Activated naive CD4-positive, alpha-beta T cell treated with anti-CD3 and anti-CD28 coated beads, Interleukin-2, amount 50 U/mL, for 24 hours (primary cell): ENCODE data around the gene GAS2L2.

Experiments
- H3K27ac Mint-ChIP-seq: one replicate; pipeline ENCODE4 v1.8.0; 2021; ENCODE audit warnings: mild to moderate bottlenecking, mixed read lengths
- H3K27me3 Mint-ChIP-seq: one replicate; pipeline ENCODE4 v1.8.0; 2021; ENCODE audit warnings: mixed read lengths
- H3K36me3 Mint-ChIP-seq: one replicate; pipeline ENCODE4 v1.8.0; 2021; ENCODE audit warnings: mixed read lengths
- H3K4me1 Mint-ChIP-seq: one replicate; pipeline ENCODE4 v1.8.0; 2021; ENCODE audit warnings: mixed read lengths
- H3K4me3 Mint-ChIP-seq: one replicate; pipeline ENCODE4 v1.8.0; 2021; ENCODE audit warnings: mild to moderate bottlenecking, mixed read lengths
- H3K9me3 Mint-ChIP-seq: one replicate; pipeline ENCODE4 v1.8.0; 2021; ENCODE audit warnings: mixed read lengths

Gene GAS2L2

DNA sequence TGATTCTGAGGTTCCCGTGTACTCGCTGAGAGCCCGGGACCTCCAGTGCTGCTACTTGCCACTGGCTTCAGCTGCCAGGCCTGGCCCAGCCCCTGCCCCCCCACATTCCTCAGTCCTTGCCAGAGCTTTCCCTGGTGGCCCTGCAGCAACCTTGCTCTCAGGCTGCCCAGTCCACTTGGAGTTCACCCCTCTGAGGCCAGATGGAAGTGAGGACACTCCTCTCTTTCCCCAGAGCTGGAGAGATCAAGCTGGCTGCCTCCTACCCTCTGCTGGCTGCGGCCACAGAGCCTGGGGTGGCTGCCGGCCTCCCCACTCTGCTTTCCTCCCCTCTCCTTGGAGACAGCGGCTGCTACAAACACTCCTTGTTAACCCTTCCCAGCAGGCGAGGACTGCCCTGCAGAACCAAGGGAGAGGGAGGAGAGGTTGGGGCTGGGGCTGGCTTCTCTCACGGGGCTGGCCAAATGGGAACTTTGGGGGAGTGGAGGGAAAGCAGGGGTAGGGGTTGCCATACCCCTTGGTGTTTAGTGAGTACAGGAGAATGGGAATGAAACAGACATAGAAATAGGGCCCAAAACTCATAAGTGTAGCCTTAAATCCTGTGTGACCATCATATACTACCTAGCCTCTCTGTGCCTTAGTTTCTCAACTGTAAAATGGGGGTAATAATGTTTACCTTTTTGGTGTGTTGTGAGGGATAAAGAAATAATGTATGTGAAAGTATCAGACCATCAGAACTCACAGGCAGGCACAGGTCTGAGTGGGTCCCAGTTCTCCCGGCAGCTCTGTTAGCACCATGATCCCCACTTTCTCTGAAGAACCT, at the start of gene GAS2L2:
Gene GAS2L2 (minus strand): TSS at position 295 of the 820 bp plus-strand sequence. CDS start 389 bp downstream, outside the sequence.
- Mint-ChIP-seq H3K27me3 (peaks cover 22% of the 10 kb centered on the region), H3K27ac (no peak within 1 kb of the TSS), H3K36me3 (no peaks in the 10 kb centered on the region), H3K4me3 (no peak within 1 kb of the TSS), H3K4me1 (peaks cover 15% of the 10 kb centered on the region), H3K9me3 (no peaks in the 10 kb centered on the region)

DNA sequence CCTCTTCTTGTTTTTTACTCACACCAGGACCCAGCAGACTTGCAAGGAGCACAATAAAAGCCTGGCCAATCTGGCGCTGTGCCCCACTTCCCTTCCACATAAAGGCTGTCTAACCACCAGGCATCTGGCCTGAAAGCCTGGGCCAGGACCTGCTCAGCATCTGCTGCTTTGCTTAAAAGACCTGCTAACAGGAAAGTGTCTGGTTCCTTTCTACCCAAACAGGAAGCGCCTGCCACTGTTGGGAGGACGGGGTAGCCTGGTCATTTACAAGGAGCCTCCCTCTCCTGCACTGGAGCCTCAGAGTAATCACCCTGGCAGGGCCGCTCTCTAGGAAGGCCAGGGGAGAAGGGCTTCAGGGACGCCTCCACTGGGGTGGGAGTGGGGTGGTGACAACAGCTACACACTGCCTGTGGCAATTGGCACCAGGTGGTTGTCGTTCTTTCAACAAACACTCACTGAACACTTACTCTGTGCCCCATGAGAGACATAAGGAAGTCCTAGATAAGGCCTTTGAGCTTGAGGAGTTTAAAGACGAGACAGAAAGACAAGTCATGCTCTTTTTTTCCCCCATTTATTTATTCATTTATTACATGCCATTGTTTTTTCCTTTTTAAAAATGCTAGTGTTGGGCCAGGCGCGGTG, 48.7 kb upstream of the GAS2L2 start:
- Mint-ChIP-seq H3K27me3 (peaks cover 2% of the 10 kb centered on the region), H3K4me3 (peak overlapping the region; percentile 1), H3K9me3 (no peaks in the 10 kb centered on the region), H3K4me1 (peaks cover 50% of the 10 kb centered on the region), H3K27ac (peak overlapping the region; percentile 92), H3K36me3 (no peaks in the 10 kb centered on the region)

DNA sequence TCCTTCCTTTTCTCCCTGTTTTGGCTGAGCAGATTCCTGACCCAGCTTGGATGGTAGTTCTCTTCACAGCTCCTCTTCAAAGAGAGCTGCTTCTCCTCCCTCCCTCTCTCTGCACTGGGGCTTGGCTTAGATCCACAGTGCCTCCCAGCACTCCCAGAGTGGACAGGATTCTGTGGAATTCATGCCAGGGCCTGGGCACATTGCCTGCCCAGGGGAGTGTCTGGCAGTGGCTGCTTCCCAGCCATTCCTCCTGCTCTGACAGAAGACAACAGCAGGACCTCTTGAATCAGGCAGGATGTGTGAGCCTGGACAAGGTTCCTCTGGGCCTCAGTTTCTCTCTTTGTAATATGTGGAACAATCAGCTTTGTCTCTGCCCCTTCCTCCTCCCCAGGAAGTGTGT, 46.9 kb upstream of the GAS2L2 start:
- peak overlapping the region; percentile 62 for H3K27ac Mint-ChIP-seq
- peaks cover 2% of the 10 kb centered on the region for H3K27me3 Mint-ChIP-seq
- H3K9me3 Mint-ChIP-seq: no peaks in the 10 kb centered on the region
- peaks cover 54% of the 10 kb centered on the region for H3K4me1 Mint-ChIP-seq
- no peaks in the 10 kb centered on the region for H3K36me3 Mint-ChIP-seq
- no peak overlapping the region for H3K4me3 Mint-ChIP-seq

DNA sequence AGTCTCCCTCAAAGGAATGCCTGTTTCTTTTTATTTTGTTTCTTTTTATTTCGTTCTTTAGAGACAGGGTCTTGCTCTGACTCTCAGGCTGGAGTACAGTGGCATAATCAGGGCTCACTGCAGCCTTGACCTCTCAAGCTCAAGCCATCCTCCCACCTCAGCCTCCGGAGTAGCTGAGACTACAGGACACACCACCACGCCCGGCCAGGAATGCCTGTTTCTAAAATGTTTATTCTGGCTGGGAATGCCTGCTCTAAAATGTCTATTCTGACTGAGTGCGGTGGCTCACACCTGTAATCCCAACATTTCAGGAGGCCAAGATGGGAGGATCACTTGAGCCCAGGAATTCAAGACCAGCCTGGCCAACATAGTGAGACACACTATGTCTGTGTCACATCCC, 44.9 kb upstream of the GAS2L2 start:
- Mint-ChIP-seq H3K27me3 (peaks cover 3% of the 10 kb centered on the region), H3K27ac (no peak overlapping the region), H3K4me1 (peaks cover 52% of the 10 kb centered on the region), H3K4me3 (no peak overlapping the region), H3K9me3 (no peaks in the 10 kb centered on the region), H3K36me3 (no peaks in the 10 kb centered on the region)

DNA sequence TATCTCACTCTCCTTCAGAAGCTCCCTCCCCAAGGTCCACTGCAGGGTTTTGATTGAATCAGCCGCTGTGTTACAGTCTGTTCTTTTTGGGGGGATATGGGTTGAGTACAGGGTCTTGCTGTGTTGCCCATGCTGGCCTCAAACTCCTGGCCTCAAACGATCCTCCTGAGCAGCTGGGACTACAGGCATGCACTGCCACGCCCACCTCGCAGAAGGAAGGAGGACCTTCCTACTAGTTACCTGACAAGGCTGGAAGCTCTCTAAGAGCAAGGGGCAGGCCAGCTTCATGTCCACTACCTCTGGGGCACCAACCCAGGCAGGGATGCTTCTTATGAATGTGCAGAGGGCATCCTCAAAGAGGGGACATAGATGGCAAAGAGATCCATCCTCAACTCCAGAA, 44.3 kb upstream of the GAS2L2 start:
- peaks cover 3% of the 10 kb centered on the region for H3K27me3 Mint-ChIP-seq

DNA sequence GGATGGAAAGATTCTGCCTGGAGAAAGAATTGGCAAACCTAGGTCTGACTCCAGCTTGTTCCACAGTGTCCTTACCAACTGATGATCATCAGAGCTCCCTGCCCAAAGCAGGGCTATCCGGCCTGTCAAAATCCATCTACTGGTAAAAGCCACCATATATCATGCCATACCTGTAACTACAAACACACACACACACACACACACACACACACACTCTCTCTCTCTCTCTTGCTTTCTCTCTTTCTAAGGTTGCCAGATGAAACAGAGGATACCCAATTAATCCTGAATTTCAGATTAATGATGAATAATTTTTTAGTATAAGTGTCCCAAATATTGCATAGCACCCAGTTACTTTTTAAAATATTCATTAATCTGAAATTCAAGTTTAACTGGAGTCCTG, 43.9 kb upstream of the GAS2L2 start:
- no peak overlapping the region for H3K27ac Mint-ChIP-seq
- H3K27me3 Mint-ChIP-seq: peaks cover 3% of the 10 kb centered on the region
- H3K4me3 Mint-ChIP-seq: no peak overlapping the region
- peaks cover 46% of the 10 kb centered on the region for H3K4me1 Mint-ChIP-seq
- no peaks in the 10 kb centered on the region for H3K9me3 Mint-ChIP-seq
- no peaks in the 10 kb centered on the region for H3K36me3 Mint-ChIP-seq

More for the DNA sequence above, 44.3 kb upstream of the GAS2L2 start:
- Mint-ChIP-seq H3K4me3 (no peak overlapping the region), H3K4me1 (peaks cover 46% of the 10 kb centered on the region), H3K36me3 (no peaks in the 10 kb centered on the region), H3K9me3 (no peaks in the 10 kb centered on the region), H3K27ac (no peak overlapping the region)

DNA sequence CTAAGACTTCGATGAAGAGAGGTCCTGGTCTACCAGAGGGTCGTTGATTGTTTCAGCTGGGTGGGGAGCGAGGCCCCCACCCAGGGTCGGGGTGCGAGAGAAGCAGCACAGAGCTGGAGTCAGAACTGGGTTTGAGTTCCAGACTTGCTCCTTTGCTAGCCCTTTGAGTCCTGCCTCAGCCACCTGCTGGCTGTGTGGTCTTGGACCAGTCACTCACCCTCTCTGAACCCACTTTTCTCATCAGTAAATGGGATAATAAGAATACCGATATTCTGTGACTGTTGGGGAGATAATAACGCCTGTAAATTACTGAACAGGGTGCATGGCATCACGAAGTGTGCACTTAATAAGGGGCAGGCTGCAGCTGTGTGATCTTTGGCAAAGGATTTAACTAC, 42.8 kb upstream of the GAS2L2 start:
- no peak overlapping the region for H3K27ac Mint-ChIP-seq

DNA sequence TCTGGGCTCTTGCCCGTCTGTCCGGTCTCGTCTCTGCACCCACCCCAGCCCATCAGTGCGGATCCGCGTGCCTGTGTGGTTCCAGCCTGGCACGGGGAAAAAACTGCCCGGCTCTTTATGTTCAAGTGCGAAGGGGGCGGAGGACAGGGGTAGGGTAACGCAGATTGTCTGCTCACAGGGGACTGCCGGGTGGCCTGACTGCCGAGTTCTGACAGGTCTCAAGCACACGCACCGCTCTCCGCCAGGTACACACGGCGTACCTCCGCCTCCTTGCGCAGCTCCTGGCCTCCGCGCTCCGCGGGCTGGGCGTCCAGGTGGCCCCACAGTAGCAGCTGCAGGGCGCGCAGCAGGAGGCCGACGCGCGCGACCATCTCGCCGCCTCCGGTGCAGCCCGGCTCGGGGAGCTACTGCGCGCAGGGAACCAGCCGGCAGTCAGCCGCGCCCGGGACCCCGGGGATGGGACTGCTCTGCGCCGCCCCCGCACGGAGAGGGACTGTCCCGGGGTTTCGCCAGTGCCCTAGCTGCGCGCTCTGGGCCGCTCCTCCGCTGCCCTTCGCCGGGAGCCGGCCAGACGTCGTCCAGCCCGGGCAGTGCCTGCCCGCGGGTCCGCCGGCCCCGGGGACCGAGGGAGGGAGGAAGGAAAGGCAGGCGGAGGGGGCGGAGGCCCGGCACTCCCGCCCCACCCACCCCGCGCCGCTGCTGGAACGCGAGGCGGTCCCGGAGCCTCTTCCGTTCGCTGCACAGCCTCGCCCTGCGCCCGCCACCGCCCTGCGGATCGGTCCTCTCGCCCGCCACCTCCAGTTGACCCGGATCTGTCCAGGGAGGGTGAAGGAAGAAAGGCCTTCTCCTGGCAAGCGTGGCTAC, 42.2 kb upstream of the GAS2L2 start, which contains the start of gene MMP28:
Gene MMP28 (minus strand): TSS at position 635 of the 864 bp plus-strand sequence. CDS start 264 bp downstream, at position 371.
- Mint-ChIP-seq H3K27me3 (peaks cover 3% of the 10 kb centered on the region), H3K9me3 (no peaks in the 10 kb centered on the region), H3K4me1 (peaks cover 37% of the 10 kb centered on the region), H3K36me3 (no peaks in the 10 kb centered on the region), H3K4me3 (peak within 1 kb of the TSS; percentile 77), H3K27ac (no peak within 1 kb of the TSS)

More for the DNA sequence above, 42.8 kb upstream of the GAS2L2 start:
- Mint-ChIP-seq H3K4me1 (peaks cover 36% of the 10 kb centered on the region), H3K4me3 (peak overlapping the region; percentile 77), H3K27me3 (peaks cover 3% of the 10 kb centered on the region), H3K36me3 (no peaks in the 10 kb centered on the region), H3K9me3 (no peaks in the 10 kb centered on the region)

DNA sequence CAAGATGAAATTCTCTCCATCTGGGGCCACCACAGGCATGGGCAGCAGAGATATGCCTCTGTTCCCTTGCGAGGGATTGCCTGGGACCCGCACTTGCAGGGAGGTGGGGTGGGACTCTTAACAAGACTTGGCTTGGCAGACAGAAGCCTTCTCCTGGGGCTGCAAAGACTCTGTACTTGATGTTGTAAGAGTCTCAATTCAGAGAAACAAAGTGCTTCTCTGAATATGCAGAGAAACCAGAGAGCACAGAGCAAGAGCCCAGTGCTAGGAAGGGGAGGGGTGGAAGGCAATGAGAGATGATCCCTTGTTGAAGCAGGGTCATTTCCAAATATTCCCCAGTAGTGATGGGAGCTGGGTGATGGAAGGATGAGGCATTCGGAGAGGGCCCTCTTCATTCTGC, 40.2 kb upstream of the GAS2L2 start:
- H3K4me3 Mint-ChIP-seq: peak overlapping the region; percentile 30
- H3K36me3 Mint-ChIP-seq: no peaks in the 10 kb centered on the region
- no peak overlapping the region for H3K27ac Mint-ChIP-seq
- peaks cover 43% of the 10 kb centered on the region for H3K4me1 Mint-ChIP-seq
- no peaks in the 10 kb centered on the region for H3K9me3 Mint-ChIP-seq
- peaks cover 1% of the 10 kb centered on the region for H3K27me3 Mint-ChIP-seq

DNA sequence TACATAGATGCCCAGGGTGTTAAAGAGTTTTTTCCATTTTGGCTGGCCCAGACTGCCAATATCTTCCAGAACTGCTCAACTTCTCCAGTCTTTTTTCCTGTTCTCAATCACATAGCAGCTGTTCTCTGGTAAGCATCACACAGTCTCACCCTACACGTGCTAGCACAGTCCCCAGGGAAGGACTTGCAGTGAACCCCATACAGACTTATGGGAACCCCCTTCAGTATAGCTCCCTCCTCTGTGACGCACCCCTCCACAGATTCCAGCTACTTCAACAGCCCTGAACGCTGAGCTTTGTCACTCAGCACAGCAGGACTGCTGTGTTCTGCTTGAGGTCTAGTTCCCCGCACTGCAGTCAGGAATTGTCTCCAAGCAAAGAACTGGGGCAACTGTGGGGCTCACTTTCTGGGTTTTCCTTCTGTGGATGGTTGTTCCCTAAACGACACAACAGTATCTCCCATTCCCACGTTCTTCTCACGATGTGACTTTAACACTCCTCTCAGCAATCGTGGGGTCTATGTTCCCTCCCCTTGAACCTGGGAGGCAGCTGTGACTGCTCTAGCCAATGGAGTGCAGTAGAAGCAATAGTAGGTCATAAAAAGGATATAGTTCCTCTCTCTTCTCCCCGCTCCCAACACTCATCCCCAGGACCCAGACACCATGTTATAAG, 38.8 kb upstream of the GAS2L2 start:
- peaks cover 48% of the 10 kb centered on the region for H3K4me1 Mint-ChIP-seq
- H3K4me3 Mint-ChIP-seq: no peak overlapping the region
- H3K36me3 Mint-ChIP-seq: no peaks in the 10 kb centered on the region
- H3K27me3 Mint-ChIP-seq: peaks cover 1% of the 10 kb centered on the region
- no peaks in the 10 kb centered on the region for H3K9me3 Mint-ChIP-seq
- H3K27ac Mint-ChIP-seq: no peak overlapping the region

DNA sequence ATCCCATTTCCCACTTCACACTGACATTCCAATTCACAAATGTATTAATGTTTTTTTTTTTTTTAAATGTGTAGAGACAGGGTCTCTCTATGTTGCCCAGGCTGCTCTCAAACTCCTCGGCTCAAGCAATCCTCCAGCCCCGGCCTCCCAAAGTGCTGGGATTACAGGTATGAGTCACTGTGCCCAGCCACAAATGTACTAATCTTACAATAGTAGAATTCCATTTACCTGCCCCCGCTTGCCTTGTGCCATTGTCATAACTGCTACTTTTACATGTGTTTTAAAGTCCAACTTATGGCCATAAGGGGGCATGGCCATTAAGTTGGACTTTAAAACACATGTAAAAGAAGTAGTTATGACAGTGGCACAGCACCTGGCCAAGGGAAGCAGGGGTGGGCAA, 37.8 kb upstream of the GAS2L2 start:
- H3K27me3 Mint-ChIP-seq: peaks cover 1% of the 10 kb centered on the region
- no peak overlapping the region for H3K27ac Mint-ChIP-seq
- H3K36me3 Mint-ChIP-seq: no peaks in the 10 kb centered on the region
- H3K4me3 Mint-ChIP-seq: no peak overlapping the region
- H3K4me1 Mint-ChIP-seq: peaks cover 40% of the 10 kb centered on the region
- H3K9me3 Mint-ChIP-seq: no peaks in the 10 kb centered on the region

DNA sequence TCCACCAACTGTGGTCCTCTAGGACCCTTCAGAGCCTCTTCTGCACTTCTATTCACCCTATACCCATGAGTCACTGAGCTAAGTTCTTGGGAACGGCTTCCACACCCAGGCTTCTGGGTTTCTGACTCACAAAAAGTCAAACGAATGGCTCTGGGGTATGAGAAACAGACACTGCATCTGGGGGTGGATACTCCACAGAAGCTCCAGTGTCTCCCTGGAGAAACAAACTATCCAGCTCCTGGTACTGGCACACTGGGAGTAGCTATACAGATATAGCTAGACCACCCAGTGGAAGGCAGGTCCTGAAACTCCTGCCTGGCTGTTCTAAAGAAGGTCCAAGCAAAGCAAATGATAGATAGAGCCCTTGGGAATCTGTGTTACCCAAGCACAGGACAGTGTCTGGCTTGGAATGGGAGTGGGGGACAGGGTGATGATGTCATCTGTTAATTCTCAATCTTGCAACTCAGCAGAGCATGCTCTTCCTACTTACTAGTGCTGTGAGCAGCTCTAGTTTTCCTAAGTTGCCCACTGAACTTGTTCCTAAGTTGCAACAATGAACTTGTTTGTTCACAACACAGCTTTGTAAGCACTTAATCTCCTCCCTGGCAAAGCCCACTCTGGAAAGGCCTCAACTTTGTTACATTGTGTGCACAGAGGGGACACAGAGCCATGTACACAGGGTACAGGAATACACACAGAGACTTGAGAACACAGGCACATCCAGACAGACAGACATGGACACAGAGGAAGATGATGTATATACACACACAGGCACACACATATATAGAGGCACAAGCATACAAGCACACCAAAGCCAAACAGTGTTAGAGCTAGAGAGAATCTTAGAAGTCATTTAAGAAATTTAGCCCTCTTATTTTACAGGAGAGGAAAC, 35.7 kb upstream of the GAS2L2 start:
- no peak overlapping the region for H3K4me3 Mint-ChIP-seq
- H3K4me1 Mint-ChIP-seq: peaks cover 34% of the 10 kb centered on the region
- peak overlapping the region; percentile 59 for H3K27ac Mint-ChIP-seq
- H3K27me3 Mint-ChIP-seq: peaks cover 1% of the 10 kb centered on the region
- H3K9me3 Mint-ChIP-seq: no peaks in the 10 kb centered on the region
- no peaks in the 10 kb centered on the region for H3K36me3 Mint-ChIP-seq

DNA sequence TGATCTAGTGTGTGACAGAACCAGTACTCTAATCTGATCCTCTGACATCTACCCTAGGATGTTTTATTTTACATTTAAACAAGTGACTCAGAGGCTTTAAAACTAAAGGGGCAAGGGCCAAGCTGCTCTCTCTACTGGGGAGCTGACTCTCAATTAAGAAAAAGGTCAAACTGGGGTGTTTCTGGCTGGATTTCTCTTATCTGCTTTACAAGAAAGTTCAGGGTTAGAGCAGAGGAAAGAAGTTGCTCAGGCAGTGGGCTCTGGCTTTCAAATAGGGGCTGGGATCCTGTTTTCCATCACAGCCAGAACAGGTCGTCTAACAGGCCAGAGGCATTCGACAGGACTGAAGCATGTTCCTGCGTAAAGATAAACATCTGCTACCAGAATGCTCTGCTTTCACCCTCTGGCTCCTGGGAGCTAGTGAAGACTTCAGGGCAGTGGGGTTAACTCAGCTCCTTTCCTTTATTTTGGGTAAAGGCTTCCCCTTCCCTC, 33.9 kb upstream of the GAS2L2 start:
- Mint-ChIP-seq H3K27ac (no peak overlapping the region), H3K9me3 (no peaks in the 10 kb centered on the region), H3K4me3 (no peak overlapping the region), H3K4me1 (peaks cover 24% of the 10 kb centered on the region), H3K36me3 (no peaks in the 10 kb centered on the region), H3K27me3 (no peaks in the 10 kb centered on the region)

DNA sequence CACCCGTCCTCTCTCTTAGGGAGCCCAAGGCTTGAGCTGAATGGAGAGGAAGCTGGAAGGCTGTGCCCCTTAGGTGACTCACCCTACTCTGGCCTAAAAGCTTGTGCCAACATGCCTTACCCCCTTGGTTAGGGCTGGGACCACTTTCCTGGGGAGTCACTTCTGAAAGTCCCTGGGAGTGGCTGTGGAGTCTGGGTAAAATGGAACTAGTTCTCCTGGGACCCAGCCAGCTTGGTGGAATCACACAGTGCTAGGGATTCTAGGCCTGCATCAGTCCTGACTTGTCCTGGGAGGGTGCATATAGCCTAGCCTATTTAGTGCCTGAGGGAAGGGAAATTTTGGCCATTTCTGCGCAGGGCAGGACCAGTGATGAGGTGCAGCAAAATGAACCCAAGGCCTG, 31.9 kb upstream of the GAS2L2 start:
- peaks cover 17% of the 10 kb centered on the region for H3K4me1 Mint-ChIP-seq

More for the DNA sequence above, 31.9 kb upstream of the GAS2L2 start:
- no peak overlapping the region for H3K27ac Mint-ChIP-seq
- H3K4me3 Mint-ChIP-seq: no peak overlapping the region
- no peaks in the 10 kb centered on the region for H3K9me3 Mint-ChIP-seq
- H3K36me3 Mint-ChIP-seq: peaks cover 1% of the 10 kb centered on the region
- no peaks in the 10 kb centered on the region for H3K27me3 Mint-ChIP-seq
